Kidney (tissue), 14 donors: ENCODE data around the gene ADAMTS3. TPM values are rescaled to one million over a fixed set of nuclear protein-coding genes. Genes with fewer than 3 reads are reported as not detected.

ENCODE experiments used
- DNase-seq, 5 donors: peaks; one replicate each; pipeline ENCODE4 v3.0.0-alpha.2; 2013 to 2020
- FAIRE-seq: peaks from 2 replicates; lab custom pipeline; 2012; peaks lifted over from hg19 to GRCh38; lab: Jason Lieb, UNC
- H3K27ac ChIP-seq, 2 donors: one replicate each; pipeline ENCODE4 v1.7.0; 2013; ENCODE audit warnings: low read depth in 2 of 2, low read length in 2 of 2, inconsistent platforms in 1 of 2
- H3K27me3 ChIP-seq: one replicate; pipeline ENCODE4 v1.7.1; 2013; ENCODE audit warnings: low read length, inconsistent platforms; ENCODE audit not compliant: control insufficient read depth, insufficient read depth
- H3K36me3 ChIP-seq, 3 donors: one replicate each; pipeline versions ENCODE4 v1.7.0 to v1.7.1; 2013; ENCODE audit warnings: low read length in 3 of 3, control low read depth in 1 of 3, inconsistent platforms in 1 of 3; ENCODE audit not compliant: insufficient read depth in 3 of 3, control insufficient read depth in 2 of 3
- H3K4me1 ChIP-seq, 3 donors: one replicate each; pipeline versions ENCODE4 v1.7.0 to v1.7.1; 2013; ENCODE audit warnings: low read length in 3 of 3, inconsistent platforms in 1 of 3, low read depth in 1 of 3; ENCODE audit not compliant: control insufficient read depth in 2 of 3, insufficient read depth in 2 of 3
- H3K4me3 ChIP-seq, 3 donors: one replicate each; pipeline versions ENCODE4 v1.7.0 to v1.8.1; 2013; ENCODE audit warnings: low read length in 3 of 3, control low read depth in 1 of 3, inconsistent platforms in 1 of 3
- H3K9ac ChIP-seq, 3 donors: one replicate each; pipeline versions ENCODE4 v1.7.0 to v1.7.1; 2013; ENCODE audit warnings: low read length in 3 of 3, control low read depth in 1 of 3, inconsistent platforms in 1 of 3
- H3K9me3 ChIP-seq, 3 donors: one replicate each; pipeline versions ENCODE4 v1.7.0 to v1.7.1; 2013; ENCODE audit warnings: low read length in 3 of 3, control low read depth in 1 of 3, inconsistent platforms in 1 of 3; ENCODE audit not compliant: control insufficient read depth in 2 of 3, insufficient read depth in 1 of 3
- intact Hi-C: fragments of 100-400 bp; cut with DNase I; formaldehyde crosslinking; loops from one replicate; pipeline ENCODE4 v1.11.1; 2022
- polyA plus RNA-seq: library from polyadenylated mRNA; stranded (reverse); fragments of 350-450 nt; fragmentation: Illumina TruSeq; extraction: RNeasy Lipid Tissue Mini Kit (QIAGEN cat#74804); gene quantifications from one replicate; pipeline ENCODE4 v1.2.3, GENCODE V29; 2014; ENCODE audit warnings: low read depth, low replicate concordance; ENCODE audit not compliant: insufficient read depth
- total RNA-seq: library from RNA; stranded (reverse); fragmentation: NEBNext Ultra II Directional; extraction: Animal tissue kit (Norgen Biotek cat#: 25700); gene quantifications from one replicate; pipeline ENCODE4 v1.2.1, GENCODE V29; 2021
- TF ChIP-seq, protein P1 (sequence below): IDR thresholded peaks from 3 replicates; pipeline ENCODE4 v1.5.1; 2012; ENCODE audit warnings: mild to moderate bottlenecking, moderate library complexity, borderline replicate concordance; ENCODE audit not compliant: insufficient read depth; ENCODE audit errors: extremely low read depth
- donor health status: control.
- donor health status: control.
- donor health status: control.
- donor health status: control.
- donor health status: control.
- donor health status: DM: yes; HTN: yes; CAD: no.
- donor health status: Normal renal cell carcinoma (clear cell type).

The ADAMTS3 gene
- total and polyA plus RNA-seq, 2 donors from 2014 or later = 0.56 to 4.2 TPM

DNA sequence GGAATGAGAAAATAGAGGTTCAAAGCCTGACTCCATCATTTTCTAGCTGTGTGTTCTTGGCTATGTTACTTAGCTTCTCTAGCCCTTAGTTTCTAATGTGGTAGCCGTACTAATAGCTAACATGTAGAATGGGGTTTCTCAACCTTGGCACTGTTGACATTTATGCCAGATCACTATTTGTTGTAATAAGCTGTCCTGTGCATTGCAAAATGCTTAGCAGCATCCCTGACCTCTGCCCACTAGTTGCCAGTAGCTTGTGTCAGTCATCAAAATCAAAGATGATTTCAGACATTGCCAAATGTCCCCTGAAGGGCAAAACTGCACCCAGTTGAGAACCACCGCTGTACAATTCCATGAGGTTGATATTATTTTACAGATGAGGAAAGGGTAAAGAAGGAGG is 18.3 kb upstream of the ADAMTS3 start:
- no peaks in the 10 kb centered on the region for H3K27me3 ChIP-seq
- DNase-seq (no peak), FAIRE-seq (no peak)
- no peaks in the 10 kb centered on the region for H3K4me1 ChIP-seq
- H3K36me3 ChIP-seq = no peaks in the 10 kb centered on the region
- TF ChIP-seq, protein P1, sequence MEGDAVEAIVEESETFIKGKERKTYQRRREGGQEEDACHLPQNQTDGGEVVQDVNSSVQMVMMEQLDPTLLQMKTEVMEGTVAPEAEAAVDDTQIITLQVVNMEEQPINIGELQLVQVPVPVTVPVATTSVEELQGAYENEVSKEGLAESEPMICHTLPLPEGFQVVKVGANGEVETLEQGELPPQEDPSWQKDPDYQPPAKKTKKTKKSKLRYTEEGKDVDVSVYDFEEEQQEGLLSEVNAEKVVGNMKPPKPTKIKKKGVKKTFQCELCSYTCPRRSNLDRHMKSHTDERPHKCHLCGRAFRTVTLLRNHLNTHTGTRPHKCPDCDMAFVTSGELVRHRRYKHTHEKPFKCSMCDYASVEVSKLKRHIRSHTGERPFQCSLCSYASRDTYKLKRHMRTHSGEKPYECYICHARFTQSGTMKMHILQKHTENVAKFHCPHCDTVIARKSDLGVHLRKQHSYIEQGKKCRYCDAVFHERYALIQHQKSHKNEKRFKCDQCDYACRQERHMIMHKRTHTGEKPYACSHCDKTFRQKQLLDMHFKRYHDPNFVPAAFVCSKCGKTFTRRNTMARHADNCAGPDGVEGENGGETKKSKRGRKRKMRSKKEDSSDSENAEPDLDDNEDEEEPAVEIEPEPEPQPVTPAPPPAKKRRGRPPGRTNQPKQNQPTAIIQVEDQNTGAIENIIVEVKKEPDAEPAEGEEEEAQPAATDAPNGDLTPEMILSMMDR = no peak
- H3K9me3 ChIP-seq = no peaks in the 10 kb centered on the region
- H3K27ac ChIP-seq = no peak overlapping the region
- H3K4me3 ChIP-seq = no peak overlapping the region
- intact Hi-C loops = no loop called here
- H3K9ac ChIP-seq = no peak overlapping the region

DNA sequence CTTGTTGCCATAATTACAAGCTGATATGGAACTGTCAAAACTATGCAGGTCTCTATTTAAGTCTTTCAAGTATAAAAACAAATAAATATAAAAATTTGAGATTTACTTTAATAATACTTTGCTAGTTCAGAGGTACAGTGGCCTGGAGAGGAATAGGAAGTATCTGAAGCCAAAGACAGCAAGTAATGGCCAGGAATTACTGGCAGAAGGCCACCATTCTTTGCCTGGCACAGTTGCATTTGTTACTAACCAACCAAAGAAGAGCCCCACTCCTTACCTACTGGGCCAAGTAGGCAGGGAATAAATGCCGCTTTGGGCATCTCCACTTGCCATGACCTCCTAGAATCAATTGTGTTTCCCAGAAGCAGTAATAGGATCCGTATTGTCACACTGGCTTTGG is 13.8 kb upstream of the ADAMTS3 start:
- DNase-seq (no peak), FAIRE-seq (no peak)
- H3K9ac ChIP-seq = no peak overlapping the region
- TF ChIP-seq, protein P1 = no peak
- intact Hi-C loops = no loop called here
- H3K27me3 ChIP-seq = no peaks in the 10 kb centered on the region
- H3K4me3 ChIP-seq = no peak overlapping the region
- no peaks in the 10 kb centered on the region for H3K36me3 ChIP-seq
- H3K4me1 ChIP-seq = no peaks in the 10 kb centered on the region
- no peak overlapping the region for H3K27ac ChIP-seq
- H3K9me3 ChIP-seq = no peaks in the 10 kb centered on the region

DNA sequence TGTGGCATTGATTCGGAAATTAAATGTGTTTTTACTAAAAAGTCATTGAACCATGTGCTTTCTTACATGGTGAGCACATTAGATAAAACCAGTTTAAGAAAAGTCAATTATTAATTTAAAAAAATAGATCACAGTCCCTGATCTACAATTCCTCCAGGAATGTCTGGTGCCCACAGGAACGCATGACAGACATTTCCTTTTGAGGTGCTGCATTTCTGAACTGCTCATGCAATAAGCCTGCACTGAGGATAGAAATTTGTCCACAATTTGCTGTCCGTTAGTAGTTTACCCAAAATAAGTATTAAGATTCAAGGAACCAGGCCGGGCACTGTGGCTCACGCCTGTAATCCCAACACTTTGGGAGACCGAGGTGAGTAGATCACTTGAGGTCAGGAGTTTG is 8.2 kb upstream of the ADAMTS3 start:
- Histone ChIP-seq H3K4me1 (no peaks in the 10 kb centered on the region), H3K36me3 (no peaks in the 10 kb centered on the region), H3K4me3 (no peak overlapping the region), H3K27ac (no peak overlapping the region), H3K9ac (no peak overlapping the region), H3K27me3 (no peaks in the 10 kb centered on the region), H3K9me3 (no peaks in the 10 kb centered on the region)
- TF ChIP-seq, protein P1 = no peak
- FAIRE-seq (no peak), DNase-seq (no peak)
- intact Hi-C loops = no loop called here

DNA sequence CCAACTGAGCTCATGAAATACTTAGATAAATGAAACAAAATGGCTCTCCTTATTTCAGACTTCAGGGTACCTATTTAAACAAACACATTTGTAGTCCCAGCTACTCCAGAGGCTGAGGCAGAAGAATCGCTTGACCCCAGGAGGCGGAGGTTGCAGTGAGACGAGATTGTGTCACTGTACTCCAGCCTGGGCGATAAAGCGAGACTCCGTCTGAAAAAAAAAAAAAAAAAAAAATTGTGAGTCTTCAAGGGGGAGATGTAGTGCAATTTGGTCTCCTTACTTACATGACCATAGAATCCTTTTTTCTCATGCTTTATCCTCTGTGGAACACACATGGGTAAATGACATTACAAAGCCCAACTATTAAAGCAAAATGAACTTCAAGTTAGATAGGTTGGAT is 2.3 kb upstream of the ADAMTS3 start:
- intact Hi-C loops = no loop called here
- no peak overlapping the region for H3K9ac ChIP-seq
- no peak overlapping the region for H3K27ac ChIP-seq
- FAIRE-seq (no peak), DNase-seq (no peak)
- H3K9me3 ChIP-seq = no peaks in the 10 kb centered on the region
- H3K27me3 ChIP-seq = no peaks in the 10 kb centered on the region
- TF ChIP-seq, protein P1 = no peak
- no peaks in the 10 kb centered on the region for H3K36me3 ChIP-seq
- H3K4me1 ChIP-seq = no peaks in the 10 kb centered on the region
- H3K4me3 ChIP-seq = no peak overlapping the region
